ENCODE data around the gene MROH2A.

MROH2A gene

DNA sequence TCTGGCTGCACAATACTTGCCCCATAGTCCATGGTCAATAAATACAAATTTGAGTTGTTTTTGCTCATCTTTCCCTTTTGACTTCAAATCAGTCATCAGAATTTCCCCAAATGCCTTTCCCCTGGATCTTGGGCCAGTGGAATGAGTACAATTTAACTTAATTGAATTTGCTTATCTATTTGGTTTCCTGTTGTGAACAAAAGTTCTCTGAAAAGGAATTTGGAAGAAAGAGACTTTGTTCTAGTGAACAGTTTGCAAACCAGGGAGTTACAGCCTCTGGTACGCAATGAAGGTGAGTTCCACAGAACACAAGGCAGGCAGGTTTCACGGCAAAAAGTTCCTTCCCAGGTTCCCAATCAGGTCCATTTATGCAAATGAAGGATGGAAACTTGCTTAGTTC is 19.3 kb upstream of the MROH2A start:
- TF ChIP-seq CTCF (conservative IDR thresholded peaks at IDR 0.05; ENCODE audit: low read depth), result no peak
- DNase-seq (ENCODE audit: low spot score), result no peak
- CTCF ChIA-PET, result no interaction called here
- POLR2A ChIA-PET (ENCODE audit: low non-redundant PET), result no interaction called here
- H3K27ac ChIP-seq, result no peak overlapping the region

DNA sequence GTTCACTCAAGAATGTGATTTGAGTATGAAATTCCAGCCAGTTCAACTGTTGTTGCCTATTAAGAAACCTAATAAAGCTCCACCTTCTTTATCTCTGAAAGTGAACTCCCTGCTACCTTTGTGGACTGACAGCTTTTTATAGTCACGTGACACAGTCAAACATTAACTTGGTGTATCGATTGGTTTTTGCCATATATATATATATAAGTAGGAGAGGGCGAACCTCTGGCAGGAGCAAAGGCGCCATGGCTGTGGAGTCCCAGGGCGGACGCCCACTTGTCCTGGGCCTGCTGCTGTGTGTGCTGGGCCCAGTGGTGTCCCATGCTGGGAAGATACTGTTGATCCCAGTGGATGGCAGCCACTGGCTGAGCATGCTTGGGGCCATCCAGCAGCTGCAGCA is 18.1 kb upstream of the MROH2A start, which contains the start of gene UGT1A1:
Gene UGT1A1, plus strand, starts transcription at position 228 of the 400 bp plus-strand sequence. Its CDS starts 18 bp downstream, at position 246.
- DNase-seq (ENCODE audit: low spot score), result no peak
- ChIA-PET CTCF (no interaction called here), POLR2A (ENCODE audit: low non-redundant PET) (no interaction called here)
- no peak for TF ChIP-seq CTCF (conservative IDR thresholded peaks at IDR 0.05; ENCODE audit: low read depth)
- no peak within 1 kb of the TSS for H3K27ac ChIP-seq

DNA sequence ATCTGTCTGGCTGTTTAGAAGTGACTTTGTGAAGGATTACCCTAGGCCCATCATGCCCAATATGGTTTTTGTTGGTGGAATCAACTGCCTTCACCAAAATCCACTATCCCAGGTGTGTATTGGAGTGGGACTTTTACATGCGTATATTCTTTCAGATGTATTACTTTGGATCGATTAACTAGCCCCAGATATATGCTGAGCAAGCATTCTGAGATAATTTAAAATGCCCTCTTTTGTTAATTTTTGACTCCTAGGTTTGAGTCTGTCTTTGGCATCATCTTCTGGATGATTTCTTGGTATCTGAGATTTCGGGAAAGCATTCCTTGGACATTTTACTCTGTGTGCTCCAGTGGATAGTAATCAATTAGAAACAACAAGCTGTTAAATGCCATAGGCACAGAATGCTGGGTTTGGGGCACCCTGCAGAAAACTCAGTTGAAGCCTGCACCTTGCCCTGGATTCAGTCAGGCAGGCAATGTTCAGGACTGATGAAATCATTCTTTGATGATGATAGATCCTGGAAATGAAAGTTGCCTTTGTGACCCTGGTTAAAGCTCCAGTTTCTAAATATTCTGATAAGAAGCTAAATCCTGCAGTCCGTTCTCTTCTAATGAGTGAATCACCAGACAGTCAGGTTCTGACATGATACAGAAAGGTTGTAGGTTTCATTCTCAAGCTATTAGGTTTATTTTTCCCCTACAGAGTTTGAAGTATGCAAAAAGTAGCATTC is 16.9 kb upstream of the MROH2A start:
- no peak for TF ChIP-seq CTCF (conservative IDR thresholded peaks at IDR 0.05; ENCODE audit: low read depth)
- DNase-seq (ENCODE audit: low spot score), result peak; percentile 48
- CTCF ChIA-PET, result interaction anchor here (0.7 kb wide), 1 partner anchor 10 kb away, joined by 3 read pairs; no protein-coding TSS in a partner anchor
- no peak overlapping the region for H3K27ac ChIP-seq
- POLR2A ChIA-PET (ENCODE audit: low non-redundant PET), result no interaction called here

DNA sequence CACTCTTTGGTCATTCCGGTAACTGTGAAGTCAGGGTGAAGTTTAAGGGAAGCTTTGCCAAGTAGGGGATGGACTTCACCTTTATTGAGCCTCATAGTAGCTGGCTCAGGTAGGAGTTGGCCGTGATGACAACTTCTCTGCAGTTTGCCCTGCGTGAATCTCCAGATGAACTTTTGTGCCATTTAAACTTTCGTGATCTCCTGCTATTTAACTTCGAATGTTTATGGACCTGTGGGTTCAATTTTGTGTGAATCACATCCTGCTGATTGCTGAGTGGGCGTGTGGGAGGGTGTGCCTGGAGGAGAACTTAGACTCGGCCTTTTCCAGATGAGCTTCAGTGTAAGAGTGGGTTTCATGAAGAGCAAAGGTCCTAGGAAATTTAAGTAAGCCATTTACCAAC is 13.9 kb upstream of the MROH2A start:
- DNase-seq (ENCODE audit: low spot score), result no peak
- CTCF ChIA-PET, result interaction anchor here (0.7 kb wide), 1 partner anchor 302 kb away, joined by 3 read pairs; no protein-coding TSS in a partner anchor
- TF ChIP-seq CTCF (conservative IDR thresholded peaks at IDR 0.05; ENCODE audit: low read depth), result no peak
- POLR2A ChIA-PET (ENCODE audit: low non-redundant PET), result no interaction called here
- H3K27ac ChIP-seq, result no peak overlapping the region

DNA sequence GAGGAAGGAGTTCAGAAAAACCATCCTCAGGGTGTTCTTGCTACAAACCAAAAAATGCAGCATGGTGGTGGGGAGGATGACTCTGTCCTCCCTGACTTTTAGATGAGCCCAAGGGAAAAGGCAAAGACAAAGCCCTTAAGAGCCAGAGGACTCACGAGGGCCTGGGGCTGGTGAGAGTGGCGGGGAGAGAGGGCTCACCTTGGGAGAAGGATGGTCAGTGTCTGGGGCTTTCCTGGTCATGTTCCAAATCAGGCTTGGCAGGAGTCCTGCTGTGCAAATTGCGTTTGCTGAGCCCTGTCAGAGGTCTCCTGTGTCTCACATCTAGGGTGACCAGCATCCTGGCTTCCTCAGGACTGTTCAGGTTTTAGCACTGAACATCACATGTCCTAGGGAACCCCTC is 13.4 kb upstream of the MROH2A start:
- TF ChIP-seq CTCF (conservative IDR thresholded peaks at IDR 0.05; ENCODE audit: low read depth), result no peak
- H3K27ac ChIP-seq, result no peak overlapping the region
- no peak for DNase-seq (ENCODE audit: low spot score)
- CTCF ChIA-PET, result no interaction called here
- POLR2A ChIA-PET (ENCODE audit: low non-redundant PET), result no interaction called here

- DNase-seq (ENCODE audit: low spot score), result no peak
- H3K27ac ChIP-seq, result no peak overlapping the region
- ChIA-PET CTCF (no interaction called here), POLR2A (ENCODE audit: low non-redundant PET) (no interaction called here)
- TF ChIP-seq CTCF (conservative IDR thresholded peaks at IDR 0.05; ENCODE audit: low read depth), result no peak
Measured at GRCh38 chr2:233766416-233766815, 11.7 kb upstream of the MROH2A start.

Data from RWPE1 (cell line).